Esophagus squamous epithelium (tissue), 5 donors: ENCODE measurements around the gene TRIP10. TPM values are rescaled to one million over a fixed set of nuclear protein-coding genes. Genes with fewer than 3 reads are reported as not detected.

Source experiments
- DNase-seq: peaks from one replicate; lab custom pipeline; 2025; lab: John Stamatoyannopoulos, UW
- H3K27ac ChIP-seq, 4 donors: fragments of 200-600 bp; sonication (generic); one replicate each; pipeline ENCODE4 v1.5.1; 2016 to 2019; ENCODE audit warnings: mild to moderate bottlenecking in 1 of 4
- H3K27me3 ChIP-seq, 4 donors: fragments of 200-600 bp; sonication (generic); 1 replicate in 3 of 4; 2 replicates in 1 of 4; pipeline versions ENCODE4 v1.5.1 to v1.6.0; 2017 to 2021; ENCODE audit warnings: antibody characterized with exemption in 1 of 4
- H3K36me3 ChIP-seq, 3 donors: fragments of 200-600 bp; sonication (generic); one replicate each; pipeline ENCODE4 v1.5.1; 2016 to 2019
- H3K4me1 ChIP-seq, 3 donors: fragments of 200-600 bp; sonication (generic); one replicate each; pipeline ENCODE4 v1.5.1; 2017 to 2019
- H3K4me3 ChIP-seq, 4 donors: fragments of 200-600 bp; sonication (generic); 1 replicate in 3 of 4; 2 replicates in 1 of 4; pipeline ENCODE4 v1.5.1; 2016 to 2019; ENCODE audit warnings: mild to moderate bottlenecking in 2 of 4, moderate library complexity in 1 of 4
- H3K9me3 ChIP-seq, 3 donors: fragments of 200-600 bp; sonication (generic); one replicate each; pipeline ENCODE4 v1.5.1; 2016 to 2019
- CTCF ChIP-seq, 6 experiments: fragments of 450-650 bp in 4 of 6; fragments of 200-600 bp in 2 of 6; sonication (generic) in 2 of 6; IDR thresholded peaks; one replicate each; pipeline ENCODE4 v1.5.1; 2016 to 2019; ENCODE audit warnings: antibody characterized with exemption in 6 of 6, mild to moderate bottlenecking in 4 of 6, moderate library complexity in 4 of 6
- POLR2A ChIP-seq, 4 donors: fragments of 450-650 bp; IDR thresholded peaks; one replicate each; pipeline ENCODE4 v1.6.1; 2017; ENCODE audit warnings: antibody characterized with exemption in 4 of 4, mild to moderate bottlenecking in 4 of 4, moderate library complexity in 3 of 4
- WGBS, 2 donors: methylation state at CpG; one replicate each; pipeline ENCODE4 v1.1.5; 2018; 5-methylcytosine and 5-hydroxymethylcytosine counted together
- intact Hi-C: fragments of 100-400 bp; cut with DNase I; formaldehyde crosslinking; loops from one replicate; pipeline ENCODE4 v1.15.0; 2022
- total RNA-seq, 4 donors: library from RNA; depleted of rRNA; stranded (reverse); fragments of >200 nt; gene quantifications; one replicate each; pipeline ENCODE4 v1.1.0, GENCODE V29; 2016
- donor health status: DM: yes; HTN: yes; CAD: no.

TRIP10 gene
- total RNA-seq, 4 donors from 2014 or later: 67.6 to 160 (median 117) TPM

DNA sequence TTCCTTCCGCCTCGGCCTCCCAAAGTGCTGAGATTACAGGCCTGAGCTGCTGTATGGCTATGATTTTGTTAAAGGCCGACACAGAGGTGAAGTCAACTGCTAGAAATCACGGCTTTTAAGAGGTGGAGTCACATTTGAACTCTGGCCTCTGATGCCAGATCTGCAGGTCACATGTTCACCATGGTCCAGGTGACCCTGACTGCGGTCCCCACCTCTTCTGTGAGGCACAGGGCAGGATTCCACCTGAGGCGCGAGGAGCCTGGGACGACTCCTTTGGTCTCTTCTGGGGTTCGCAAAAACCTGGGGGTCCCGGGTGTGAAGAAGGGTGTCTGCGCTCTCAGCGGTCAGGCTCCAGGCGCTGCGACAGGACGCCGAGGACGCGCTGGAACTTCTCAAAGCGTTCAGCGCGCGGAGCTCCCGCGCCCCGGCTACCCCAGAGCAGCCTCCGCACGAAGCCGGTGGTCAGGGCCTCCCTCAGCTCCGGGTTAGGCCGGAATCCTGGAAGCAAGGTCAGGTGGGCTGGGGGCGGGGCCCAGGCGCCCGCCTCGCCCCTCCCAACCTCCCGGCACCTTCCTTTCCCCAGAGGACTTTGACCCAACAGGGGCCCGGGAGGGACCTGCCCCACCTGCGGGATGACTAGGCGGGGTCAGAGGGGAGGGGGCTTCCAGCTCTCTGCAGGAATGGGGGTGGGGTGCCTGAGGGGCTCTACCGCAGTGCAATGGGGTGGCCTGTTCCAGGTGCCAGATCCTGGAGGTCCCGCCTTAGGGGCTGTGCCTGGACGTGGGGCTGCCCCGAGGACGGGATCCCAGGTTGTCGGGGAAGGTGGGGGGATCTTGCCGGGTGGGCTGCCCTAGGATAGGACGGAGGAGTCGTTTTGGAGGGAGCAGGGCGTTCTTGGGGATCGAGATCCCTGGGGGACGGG, 13.0 kb downstream of the TRIP10 start:
- 67 to 91% methylated on average over 4 to 7 of the region's 50 CpGs for WGBS, 2 donors
- Histone ChIP-seq H3K36me3 (peaks cover 14 to 89% (median 42%) of the 10 kb centered on the region in 3 donors), H3K4me3 (peak overlapping the region in 3 of 4 donors; percentile 36 to 64 (median 40)), H3K27me3 (no peaks in the 10 kb centered on the region), H3K4me1 (peaks cover 7 to 41% (median 11%) of the 10 kb centered on the region in 3 donors), H3K9me3 (no peaks in the 10 kb centered on the region), H3K27ac (peak overlapping the region; percentile 70 to 86 (median 81))
- no peak for DNase-seq
- intact Hi-C loops: loop anchor here (10.0 kb wide), 1 partner anchor 112 kb away; no protein-coding TSS in a partner anchor
- TF ChIP-seq POLR2A (IDR thresholded peaks at IDR 0.05) (no peak), CTCF (IDR thresholded peaks at IDR 0.05) (no peak)

GRCh38 chr19:6753178-6754031, 13.9 kb downstream of the TRIP10 start:
- peak overlapping the region; percentile 10 to 64 (median 38) for H3K4me3 ChIP-seq
- H3K27me3 ChIP-seq: no peaks in the 10 kb centered on the region
- TF ChIP-seq POLR2A (IDR thresholded peaks at IDR 0.05) (no peak), CTCF (IDR thresholded peaks at IDR 0.05) (peak; percentile 33 to 61 (median 46))
- WGBS, 2 donors: 28 to 51% methylated on average over 8 to 17 of the region's 50 CpGs
- peaks cover 7 to 41% (median 11%) of the 10 kb centered on the region in 3 donors for H3K4me1 ChIP-seq
- H3K36me3 ChIP-seq: peaks cover 12 to 88% (median 33%) of the 10 kb centered on the region in 3 donors
- H3K9me3 ChIP-seq: no peaks in the 10 kb centered on the region
- intact Hi-C loops: loop anchor here (10.0 kb wide), 1 partner anchor 111 kb away; no protein-coding TSS in a partner anchor
- peak; percentile 41 for DNase-seq
- peak overlapping the region; percentile 70 to 86 (median 81) for H3K27ac ChIP-seq

GRCh38 chr19:6754136-6754535, 14.7 kb downstream of the TRIP10 start:
- Histone ChIP-seq H3K36me3 (peaks cover 12 to 88% (median 26%) of the 10 kb centered on the region in 3 donors), H3K9me3 (no peaks in the 10 kb centered on the region), H3K4me3 (no peak overlapping the region), H3K4me1 (peaks cover 7 to 41% (median 11%) of the 10 kb centered on the region in 3 donors), H3K27ac (peak overlapping the region in 3 of 4 donors; percentile 77 to 86 (median 85)), H3K27me3 (no peaks in the 10 kb centered on the region)
- TF ChIP-seq POLR2A (IDR thresholded peaks at IDR 0.05): no peak
- no peak for TF ChIP-seq CTCF (IDR thresholded peaks at IDR 0.05)
- DNase-seq: no peak
- intact Hi-C loops: loop anchor here (10.0 kb wide), 1 partner anchor 111 kb away; no protein-coding TSS in a partner anchor
- WGBS, 2 donors: no CpG with 5 or more reads among the region's 22 CpGs

GRCh38 chr19:6754653-6755463, 15.4 kb downstream of the TRIP10 start:
- no peak for DNase-seq
- Histone ChIP-seq H3K4me1 (peaks cover 7 to 34% (median 11%) of the 10 kb centered on the region in 3 donors), H3K27me3 (no peaks in the 10 kb centered on the region), H3K4me3 (no peak overlapping the region), H3K36me3 (peaks cover 12 to 88% (median 20%) of the 10 kb centered on the region in 3 donors), H3K9me3 (no peaks in the 10 kb centered on the region), H3K27ac (no peak overlapping the region)
- TF ChIP-seq CTCF (IDR thresholded peaks at IDR 0.05) (no peak), POLR2A (IDR thresholded peaks at IDR 0.05) (no peak)
- intact Hi-C loops: loop anchor here (10.0 kb wide), 1 partner anchor 110 kb away; no protein-coding TSS in a partner anchor
- 90 to 93% methylated on average over 13 to 16 of the region's 23 CpGs for WGBS, 2 donors
